ENCODE data around the gene SLC38A2.

Gene SLC38A2

GRCh38 chr12:46369474-46370379, 2.8 kb downstream of the SLC38A2 start:
- no peak for TF ChIP-seq CTCF (IDR thresholded peaks at IDR 0.05; ENCODE audit: control insufficient read depth, insufficient read depth, low read depth, low read length, missing control alignments)
- DNase-seq (ENCODE audit: low read depth) = no peak
- peak overlapping the region; percentile 88 for H3K4me3 ChIP-seq (ENCODE audit: control insufficient read depth, low read depth, low read length)

- no peak for TF ChIP-seq CTCF (IDR thresholded peaks at IDR 0.05; ENCODE audit: control insufficient read depth, insufficient read depth, low read depth, low read length, missing control alignments)
- DNase-seq (ENCODE audit: low read depth) = no peak
- H3K4me3 ChIP-seq (ENCODE audit: control insufficient read depth, low read depth, low read length) = peak overlapping the region; percentile 88
Observed at GRCh38 chr12:46369095-46369473, 3.5 kb downstream of the SLC38A2 start.

- no peak for DNase-seq (ENCODE audit: low read depth)
- TF ChIP-seq CTCF (IDR thresholded peaks at IDR 0.05; ENCODE audit: control insufficient read depth, insufficient read depth, low read depth, low read length, missing control alignments) = no peak
- H3K4me3 ChIP-seq (ENCODE audit: control insufficient read depth, low read depth, low read length) = peak overlapping the region; percentile 88
Observed at GRCh38 chr12:46368684-46369083, 3.9 kb downstream of the SLC38A2 start.

GRCh38 chr12:46368138-46368537, 4.4 kb downstream of the SLC38A2 start:
- TF ChIP-seq CTCF (IDR thresholded peaks at IDR 0.05; ENCODE audit: control insufficient read depth, insufficient read depth, low read depth, low read length, missing control alignments) = no peak
- no peak for DNase-seq (ENCODE audit: low read depth)
- peak overlapping the region; percentile 88 for H3K4me3 ChIP-seq (ENCODE audit: control insufficient read depth, low read depth, low read length)

GRCh38 chr12:46367351-46368029, 5.1 kb downstream of the SLC38A2 start:
- no peak for TF ChIP-seq CTCF (IDR thresholded peaks at IDR 0.05; ENCODE audit: control insufficient read depth, insufficient read depth, low read depth, low read length, missing control alignments)
- H3K4me3 ChIP-seq (ENCODE audit: control insufficient read depth, low read depth, low read length) = peak overlapping the region; percentile 88
- DNase-seq (ENCODE audit: low read depth) = no peak

- H3K4me3 ChIP-seq (ENCODE audit: control insufficient read depth, low read depth, low read length) = peak overlapping the region; percentile 88
- DNase-seq (ENCODE audit: low read depth) = no peak
- TF ChIP-seq CTCF (IDR thresholded peaks at IDR 0.05; ENCODE audit: control insufficient read depth, insufficient read depth, low read depth, low read length, missing control alignments) = no peak
Observed at GRCh38 chr12:46366771-46367170, 5.8 kb downstream of the SLC38A2 start.

Measured in AG09309 (cell line).